B cell (primary cell): ENCODE data around the gene SRRM4. TPM values are rescaled to one million over a fixed set of nuclear protein-coding genes. Genes with fewer than 3 reads are reported as not detected.

Source experiments
- ATAC-seq: fragments of 200-7000 bp; cut with Tn5 transposase; one replicate; pipeline ENCODE4 v1.10.0; 2021; ENCODE audit warnings: low read depth, mild to moderate bottlenecking, moderate number of reproducible peaks, moderate library complexity
- CTCF ChIA-PET: fragments of 350-600 bp; sonication (Branson Sonifier 250); formaldehyde crosslinking; loops from one replicate; lab custom pipeline; 2021; ENCODE audit warnings: antibody characterized with exemption, inconsistent platforms; lab: Charles Lee
- POLR2A ChIA-PET: fragments of 350-600 bp; sonication (Branson Sonifier 250); formaldehyde crosslinking; loops from one replicate; lab custom pipeline; 2021; ENCODE audit warnings: antibody characterized with exemption; lab: Charles Lee
- DNase-seq: peaks from one replicate; pipeline ENCODE4 v3.0.0; 2013
- H2AFZ ChIP-seq: 2 replicates; pipeline ENCODE4 v1.6.1; 2012; ENCODE audit warnings: mild to moderate bottlenecking, low read depth, low read length; ENCODE audit not compliant: insufficient read depth, poor library complexity, severe bottlenecking
- H3K27ac ChIP-seq, 2 donors: 1 replicate in 1 of 2; 2 replicates in 1 of 2; pipeline ENCODE4 v1.5.1; 2012 to 2013; ENCODE audit warnings: low read length in 2 of 2, mild to moderate bottlenecking in 2 of 2, moderate library complexity in 1 of 2
- H3K27me3 ChIP-seq, 4 experiments: fragments of 200-600 bp in 1 of 4; sonication (generic) in 1 of 4; replicated peaks in 1 of 4; 1 replicate in 2 of 4; 2 replicates in 2 of 4; pipeline versions ENCODE4 v1.6.1 to v1.7.0; 2013 to 2016; ENCODE audit warnings: low read length in 3 of 4, mild to moderate bottlenecking in 2 of 4, mixed read lengths in 1 of 4, moderate library complexity in 1 of 4; ENCODE audit not compliant: insufficient read depth in 4 of 4, control insufficient read depth in 3 of 4; ENCODE audit errors: control extremely low read depth in 1 of 4
- H3K36me3 ChIP-seq, 2 experiments: replicated peaks in 1 of 2; 1 replicate in 1 of 2; 2 replicates in 1 of 2; pipeline versions ENCODE4 v1.6.1 to v1.7.1; 2013; ENCODE audit warnings: low read length in 1 of 2; ENCODE audit not compliant: insufficient read depth in 2 of 2, control insufficient read depth in 1 of 2; ENCODE audit errors: control extremely low read depth in 1 of 2, extremely low read depth in 1 of 2
- H3K4me1 ChIP-seq, 2 donors: fragments of 200-600 bp in 1 of 2; sonication (generic) in 1 of 2; 1 replicate in 1 of 2; 2 replicates in 1 of 2; pipeline versions ENCODE4 v1.5.1 to v1.6.1; 2013 to 2017; ENCODE audit warnings: low read length in 2 of 2; ENCODE audit not compliant: control insufficient read depth in 2 of 2, insufficient read depth in 2 of 2
- H3K4me2 ChIP-seq: replicated peaks from 2 replicates; pipeline ENCODE3; 2012; ENCODE audit warnings: mild to moderate bottlenecking, low read depth, low read length; ENCODE audit not compliant: poor library complexity, severe bottlenecking
- H3K4me3 ChIP-seq, 5 experiments: fragments of 200-600 bp in 1 of 5; sonication (generic) in 1 of 5; 1 replicate in 3 of 5; 2 replicates in 2 of 5; pipeline versions ENCODE4 v1.5.1 to v1.7.0; 2011 to 2016; ENCODE audit warnings: low read length in 4 of 5, mild to moderate bottlenecking in 4 of 5, low read depth in 2 of 5, control low read depth in 1 of 5, moderate library complexity in 1 of 5; ENCODE audit not compliant: insufficient read depth in 1 of 5; ENCODE audit errors: control extremely low read depth in 1 of 5, extremely low read depth in 1 of 5
- H3K79me2 ChIP-seq: fragments of 200-600 bp; sonication (generic); one replicate; pipeline ENCODE4 v1.6.0; 2016; ENCODE audit warnings: low read length; ENCODE audit not compliant: control insufficient read depth, insufficient read depth
- H3K9ac ChIP-seq: fragments of 200-600 bp; sonication (generic); 2 replicates; pipeline ENCODE4 v1.6.1; 2017; ENCODE audit warnings: mild to moderate bottlenecking, low read length, moderate library complexity
- H3K9me3 ChIP-seq, 3 donors: one replicate each; pipeline versions ENCODE4 v1.6.1 to v1.7.1; 2013; ENCODE audit warnings: low read length in 2 of 3; ENCODE audit not compliant: control insufficient read depth in 2 of 3, insufficient read depth in 1 of 3; ENCODE audit errors: control extremely low read depth in 1 of 3
- H4K20me1 ChIP-seq: 2 replicates; pipeline ENCODE4 v1.6.0; 2012; ENCODE audit warnings: mild to moderate bottlenecking, low read length; ENCODE audit not compliant: insufficient read depth, control insufficient read depth, poor library complexity, severe bottlenecking
- H3K27ac Mint-ChIP-seq: one replicate; pipeline ENCODE4 v1.8.0; 2021; ENCODE audit warnings: mixed read lengths
- H3K27me3 Mint-ChIP-seq: one replicate; pipeline ENCODE4 v1.8.0; 2021; ENCODE audit warnings: mixed read lengths
- H3K4me1 Mint-ChIP-seq: one replicate; pipeline ENCODE4 v1.8.0; 2021; ENCODE audit warnings: mixed read lengths
- H3K4me3 Mint-ChIP-seq: one replicate; pipeline ENCODE4 v1.8.0; 2021; ENCODE audit warnings: mixed read lengths
- H3K9me3 Mint-ChIP-seq: one replicate; pipeline ENCODE4 v1.8.0; 2022; ENCODE audit warnings: mixed read lengths; ENCODE audit not compliant: insufficient read depth
- EZH2 ChIP-seq: IDR thresholded peaks from 2 replicates; pipeline ENCODE4 v1.6.1; 2012; ENCODE audit warnings: borderline replicate concordance, low read depth, mild to moderate bottlenecking, moderate library complexity, low read length; ENCODE audit not compliant: insufficient read depth, poor library complexity, severe bottlenecking
- WGBS: methylation state at CpG from one replicate; pipeline ENCODE4 v1.1.5; 2013; ENCODE audit warnings: missing lambda C conversion rate; ENCODE audit not compliant: insufficient coverage; 5-methylcytosine and 5-hydroxymethylcytosine counted together
- intact Hi-C: fragments of 100-400 bp; cut with micrococcal nuclease; formaldehyde crosslinking; loops from one replicate; pipeline ENCODE4 v1.10.0; 2022
- polyA plus RNA-seq: library from polyadenylated mRNA; depleted of rRNA; stranded (reverse); fragments of >200 nt; gene quantifications from 2 replicates; pipeline ENCODE4 v1.2.3, GENCODE V29; 2012
- total RNA-seq, 2 donors: library from RNA; stranded (reverse); fragments of 120-200 nt in 1 of 2; gene quantifications; 1 replicate in 1 of 2; 2 replicates in 1 of 2; pipeline versions ENCODE4 v1.2.3 to v1.2.4, GENCODE V29; 2013 to 2022
- TF ChIP-seq, protein P1 (sequence below): fragments of 200-600 bp; IDR thresholded peaks from one replicate; pipeline ENCODE4 v1.8.0; 2022; ENCODE audit warnings: antibody characterized with exemption, mild to moderate bottlenecking

Gene SRRM4
- total and polyA plus RNA-seq, 2 donors (not counting 1 experiment from before 2014, with no cell fraction given): not detected

DNA sequence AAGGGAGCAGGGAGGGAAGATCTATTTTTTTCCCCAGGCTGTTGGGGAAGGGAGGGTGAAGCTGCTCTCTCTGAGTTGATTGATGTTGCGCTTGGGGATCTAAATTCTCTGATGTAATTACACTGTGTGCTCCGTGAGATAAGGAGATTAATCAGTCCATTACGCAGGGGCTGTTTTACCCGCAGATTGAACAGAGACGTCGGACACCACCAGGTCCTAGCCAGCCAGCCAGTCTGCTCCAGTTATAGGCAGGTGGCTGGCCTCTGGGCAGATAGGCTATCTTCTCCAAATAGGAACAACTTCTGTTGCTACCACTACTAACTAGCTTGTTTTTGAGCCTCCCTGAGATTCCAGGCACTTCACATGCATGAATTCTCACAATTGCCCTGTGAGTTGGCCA lies 91.1 kb downstream of the SRRM4 start:
- Histone ChIP-seq H3K27me3 (no peaks in the 10 kb centered on the region), H3K9me3 (no peaks in the 10 kb centered on the region), H4K20me1 (no peaks in the 10 kb centered on the region), H2AFZ (no peak overlapping the region), H3K4me1 (no peaks in the 10 kb centered on the region), H3K79me2 (no peaks in the 10 kb centered on the region), H3K4me2 (no peak overlapping the region), H3K36me3 (no peaks in the 10 kb centered on the region), H3K9ac (no peak overlapping the region), H3K27ac (no peak overlapping the region), H3K4me3 (no peak overlapping the region)
- 88% methylated on average over 6 of the region's 6 CpGs for WGBS
- intact Hi-C loops: no loop called here
- ChIA-PET CTCF (no interaction called here), POLR2A (no interaction called here)
- Mint-ChIP-seq H3K4me1 (no peaks in the 10 kb centered on the region), H3K27me3 (no peaks in the 10 kb centered on the region), H3K4me3 (no peak overlapping the region), H3K27ac (no peak overlapping the region), H3K9me3 (no peaks in the 10 kb centered on the region)
- no peak for ATAC-seq
- DNase-seq: no peak
- TF ChIP-seq, protein P1, sequence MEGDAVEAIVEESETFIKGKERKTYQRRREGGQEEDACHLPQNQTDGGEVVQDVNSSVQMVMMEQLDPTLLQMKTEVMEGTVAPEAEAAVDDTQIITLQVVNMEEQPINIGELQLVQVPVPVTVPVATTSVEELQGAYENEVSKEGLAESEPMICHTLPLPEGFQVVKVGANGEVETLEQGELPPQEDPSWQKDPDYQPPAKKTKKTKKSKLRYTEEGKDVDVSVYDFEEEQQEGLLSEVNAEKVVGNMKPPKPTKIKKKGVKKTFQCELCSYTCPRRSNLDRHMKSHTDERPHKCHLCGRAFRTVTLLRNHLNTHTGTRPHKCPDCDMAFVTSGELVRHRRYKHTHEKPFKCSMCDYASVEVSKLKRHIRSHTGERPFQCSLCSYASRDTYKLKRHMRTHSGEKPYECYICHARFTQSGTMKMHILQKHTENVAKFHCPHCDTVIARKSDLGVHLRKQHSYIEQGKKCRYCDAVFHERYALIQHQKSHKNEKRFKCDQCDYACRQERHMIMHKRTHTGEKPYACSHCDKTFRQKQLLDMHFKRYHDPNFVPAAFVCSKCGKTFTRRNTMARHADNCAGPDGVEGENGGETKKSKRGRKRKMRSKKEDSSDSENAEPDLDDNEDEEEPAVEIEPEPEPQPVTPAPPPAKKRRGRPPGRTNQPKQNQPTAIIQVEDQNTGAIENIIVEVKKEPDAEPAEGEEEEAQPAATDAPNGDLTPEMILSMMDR: no peak
- TF ChIP-seq EZH2: no peak

DNA sequence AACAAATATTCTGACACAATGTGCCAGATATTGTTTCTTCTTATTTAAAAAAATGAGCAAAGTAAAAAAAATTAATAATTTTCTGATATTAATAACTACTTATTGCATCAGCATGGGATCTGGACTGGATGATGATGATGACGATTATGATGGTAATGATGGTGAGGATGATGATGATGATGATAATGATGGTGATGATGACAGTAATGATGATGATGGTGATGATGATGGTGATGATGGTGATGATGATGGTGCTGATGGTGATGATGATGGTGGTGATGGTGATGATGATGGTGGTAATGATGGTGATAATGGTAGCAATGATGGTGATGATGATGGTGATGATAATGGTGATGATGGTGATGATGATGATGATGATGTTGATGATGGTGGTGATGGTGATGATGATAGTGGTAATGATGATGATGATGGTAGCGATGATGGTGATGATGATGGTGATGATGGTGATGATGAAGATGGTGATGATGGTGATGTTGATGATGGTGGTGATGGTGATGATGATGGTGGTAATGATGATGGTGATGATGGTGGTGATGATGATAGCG lies 94.0 kb downstream of the SRRM4 start:
- Histone ChIP-seq H3K79me2 (no peaks in the 10 kb centered on the region), H3K36me3 (no peaks in the 10 kb centered on the region), H3K4me2 (no peak overlapping the region), H3K9me3 (no peaks in the 10 kb centered on the region), H3K27ac (no peak overlapping the region), H4K20me1 (no peaks in the 10 kb centered on the region), H3K4me1 (no peaks in the 10 kb centered on the region), H3K9ac (no peak overlapping the region), H3K27me3 (no peaks in the 10 kb centered on the region), H3K4me3 (no peak overlapping the region), H2AFZ (no peak overlapping the region)
- 59% methylated on average over 3 of the region's 3 CpGs for WGBS
- Mint-ChIP-seq H3K4me3 (no peak overlapping the region), H3K9me3 (no peaks in the 10 kb centered on the region), H3K4me1 (no peaks in the 10 kb centered on the region), H3K27ac (no peak overlapping the region), H3K27me3 (no peaks in the 10 kb centered on the region)
- CTCF ChIA-PET: no interaction called here
- POLR2A ChIA-PET: no interaction called here
- TF ChIP-seq EZH2: no peak
- TF ChIP-seq, protein P1: no peak
- intact Hi-C loops: no loop called here
- ATAC-seq (no peak), DNase-seq (no peak)
